ENCODE data around the gene ADISSP. TPM values are rescaled to one million over a fixed set of nuclear protein-coding genes. Genes with fewer than 3 reads are reported as not detected.

The ADISSP gene
- total and polyA plus RNA-seq, 2 of the 8 experiments (the other 6 are each of a cell fraction or from before 2014, with no cell fraction given), result 111 to 141 TPM

DNA sequence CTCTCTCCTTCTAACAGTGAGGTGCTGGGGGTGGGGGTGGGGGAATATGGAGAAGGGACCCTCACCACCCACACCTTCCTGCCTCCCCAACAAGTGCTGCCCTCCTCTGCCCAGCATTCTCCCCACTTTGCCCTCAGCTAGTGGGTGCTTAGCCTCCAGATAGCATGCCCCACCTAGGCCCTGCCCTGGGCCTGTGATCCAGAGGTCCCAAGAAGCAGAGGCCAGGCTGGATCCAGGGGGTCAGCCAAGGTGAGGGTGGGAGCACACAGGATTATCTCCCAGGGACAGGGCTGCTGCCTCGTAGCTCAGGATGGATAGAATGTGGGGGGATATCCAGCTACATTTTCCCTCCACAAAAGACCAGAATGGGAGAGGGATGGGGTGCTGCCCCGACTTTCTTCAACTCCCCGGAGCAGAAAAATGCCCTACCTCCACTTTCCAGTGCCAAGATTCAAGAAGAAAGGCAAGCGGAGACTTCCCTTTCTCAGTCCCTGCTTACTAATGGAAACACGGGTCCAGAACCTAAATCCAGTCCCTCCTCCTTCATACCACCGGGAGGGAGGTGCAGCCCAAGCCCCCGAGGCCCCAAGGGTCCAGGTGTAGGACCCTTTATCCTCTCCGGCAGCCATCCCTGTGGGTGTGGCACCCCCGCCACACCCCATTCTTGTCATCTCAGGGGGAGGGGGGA is 987 bp downstream of the ADISSP start:
- Histone ChIP-seq H3K23me2 (ENCODE audit: low read depth, low read length) (peaks cover 12% of the 10 kb centered on the region; the same call in 1 of the 2 replicates), H4K20me1 (replicated peaks in 1 of 2; ENCODE audit: control insufficient read depth in 1 of 2, insufficient read depth in 2 of 2, low read length in 2 of 2) (peaks cover 0 to 8% of the 10 kb centered on the region in 2 experiments), H3K79me2 (ENCODE audit: control insufficient read depth in 1 of 2, insufficient read depth in 2 of 2, low read length in 2 of 2) (peaks cover 0 to 25% of the 10 kb centered on the region in 2 experiments; a peak in 1 of 4 replicates), H2AK5ac (ENCODE audit: low read depth, low read length) (no peak overlapping the region), H2BK12ac (ENCODE audit: low read depth, low read length) (no peak overlapping the region), H3K23ac (ENCODE audit: insufficient read length) (no peak overlapping the region), H2BK5ac (ENCODE audit: low read depth, low read length) (no peak overlapping the region), H3K4ac (replicated peaks; ENCODE audit: insufficient read length, low read depth, low read length) (no peak overlapping the region), H3K14ac (ENCODE audit: insufficient read length) (no peak overlapping the region), H2AFZ (ENCODE audit: low read length) (no peak overlapping the region), H3K9ac (replicated peaks in 1 of 4; ENCODE audit: extremely low read depth in 1 of 4, low read depth in 3 of 4, low read length in 3 of 4) (peak overlapping the region; percentile 9 to 68 (median 60); a peak in 6 of 7 replicates), H3K79me1 (ENCODE audit: low read depth, low read length) (peaks cover 14% of the 10 kb centered on the region), H4K8ac (ENCODE audit: extremely low read depth, insufficient read depth, low read length) (peak overlapping the region; percentile 74; the same call in 1 of the 2 replicates), H2BK20ac (ENCODE audit: low read length) (no peak overlapping the region), H3K4me3 (ENCODE audit: extremely low read depth in 1 of 4, insufficient read depth in 2 of 4, low read depth in 3 of 4, low read length in 4 of 4) (peak overlapping the region; percentile 74 to 94 (median 88)), H3K27me3 (replicated peaks in 1 of 4; ENCODE audit: control insufficient read depth in 3 of 4, extremely low read depth in 1 of 4, insufficient read depth in 3 of 4, low read length in 3 of 4) (no peaks in the 10 kb centered on the region), H3K27ac (ENCODE audit: low read depth, low read length) (no peak overlapping the region), H3K56ac (replicated peaks; ENCODE audit: insufficient read length, low read depth, low read length) (no peak overlapping the region), H3K4me1 (replicated peaks in 1 of 4; ENCODE audit: control insufficient read depth in 3 of 4, insufficient read depth in 4 of 4, low read length in 3 of 4) (peaks cover 3 to 15% (median 6%) of the 10 kb centered on the region in 4 experiments; a peak in 6 of 7 replicates), H4K91ac (replicated peaks; ENCODE audit: insufficient read length, low read length) (no peak overlapping the region), H4K5ac (ENCODE audit: insufficient read length, low read depth, low read length) (no peak overlapping the region), H2BK120ac (replicated peaks; ENCODE audit: low read depth, low read length) (no peak overlapping the region), H3K9me3 (ENCODE audit: insufficient read depth in 2 of 2, low read depth in 1 of 2, low read length in 1 of 2) (no peaks in the 10 kb centered on the region), H3K4me2 (ENCODE audit: insufficient read depth in 1 of 2, low read depth in 2 of 2, low read length in 2 of 2) (peak overlapping the region; percentile 79 to 99), H3K36me3 (ENCODE audit: control insufficient read depth in 2 of 4, insufficient read depth in 4 of 4, low read length in 3 of 4) (peaks cover 0 to 4% (median 0%) of the 10 kb centered on the region in 4 experiments; a peak in 1 of 8 replicates), H3K18ac (ENCODE audit: extremely low read depth, low read length) (no peak overlapping the region), H2BK15ac (ENCODE audit: low read length) (no peak overlapping the region)
- ChIA-PET CTCF (ENCODE audit: partially characterized antibody) (interaction anchor here (0.6 to 14.2 kb wide), 12 partner anchors 14 to 616 kb away, joined by 3 to 277 read pairs (median 4); partner anchors contain the start of genes AP5S1, HSPA12B and SPEF1), POLR2A (ENCODE audit: partially characterized antibody) (interaction anchor here (0.7 to 4.4 kb wide), 8 partner anchors 11 to 512 kb away, joined by 3 to 46 read pairs (median 8); no protein-coding TSS in a partner anchor)
- FAIRE-seq (no peak), DNase-seq (ENCODE audit: low read depth in 1 of 2, low spot score in 2 of 2) (no peak)
- WGBS, 2 experiments (ENCODE audit: extremely low coverage in 1 of 2, insufficient coverage in 1 of 2, insufficient read length in 1 of 2, insufficient replicate concordance in 2 of 2, low coverage in 1 of 2, low lambda C conversion rate in 2 of 2, missing lambda C conversion rate in 1 of 2), result 35% methylated on average over 9 of the region's 9 CpGs; no CpG with 5 or more reads in 1 of the 2 experiments
- no peak for TF ChIP-seq ZNF274 (IDR thresholded peaks at IDR 0.05; ENCODE audit: borderline replicate concordance, extremely low read depth, low read length)
- TF ChIP-seq CEBPB (IDR thresholded peaks at IDR 0.05; ENCODE audit: low read depth, low read length), result no peak
- no peak for TF ChIP-seq SIRT6 (IDR thresholded peaks at IDR 0.05; ENCODE audit: low read length)
- no peak for TF ChIP-seq NRF1 (IDR thresholded peaks at IDR 0.05; ENCODE audit: low read depth, low read length)
- no peak for TF ChIP-seq RFX5 (IDR thresholded peaks at IDR 0.05; ENCODE audit: borderline replicate concordance, low read depth, low read length)
- TF ChIP-seq, protein P1, sequence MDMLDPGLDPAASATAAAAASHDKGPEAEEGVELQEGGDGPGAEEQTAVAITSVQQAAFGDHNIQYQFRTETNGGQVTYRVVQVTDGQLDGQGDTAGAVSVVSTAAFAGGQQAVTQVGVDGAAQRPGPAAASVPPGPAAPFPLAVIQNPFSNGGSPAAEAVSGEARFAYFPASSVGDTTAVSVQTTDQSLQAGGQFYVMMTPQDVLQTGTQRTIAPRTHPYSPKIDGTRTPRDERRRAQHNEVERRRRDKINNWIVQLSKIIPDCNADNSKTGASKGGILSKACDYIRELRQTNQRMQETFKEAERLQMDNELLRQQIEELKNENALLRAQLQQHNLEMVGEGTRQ (IDR thresholded peaks at IDR 0.05; ENCODE audit: low read length), result no peak
- no peak for TF ChIP-seq SP1 (IDR thresholded peaks at IDR 0.05; ENCODE audit: low read depth, low read length)
- TF ChIP-seq NANOG (IDR thresholded peaks at IDR 0.05; ENCODE audit: insufficient read depth, low read depth, low read length, poor library complexity, severe bottlenecking), result no peak
- no peak for TF ChIP-seq EP300 (IDR thresholded peaks at IDR 0.05; ENCODE audit: borderline replicate concordance in 1 of 2, low read depth in 2 of 2, low read length in 2 of 2)
- TF ChIP-seq JUN (IDR thresholded peaks at IDR 0.05; ENCODE audit: low read depth, low read length), result no peak
- no peak for TF ChIP-seq POLR2AphosphoS5 (IDR thresholded peaks at IDR 0.05; ENCODE audit: low read depth, low read length)
